KBM-7 (cell line): ENCODE data around the gene SRP68.

ENCODE experiments used
- DNase-seq: peaks from one replicate; pipeline ENCODE4 v3.0.0-alpha.2; 2015
- in situ Hi-C: fragments of 300-500 bp; cut with MboI; formaldehyde crosslinking; loops from 2 replicates; pipeline ENCODE4 v1.14.3; 2020; ENCODE audit warnings: low sequenced_read_pairs, low pct_unique_long_range_greater_than_20kb, mixed read lengths

Gene SRP68

DNA sequence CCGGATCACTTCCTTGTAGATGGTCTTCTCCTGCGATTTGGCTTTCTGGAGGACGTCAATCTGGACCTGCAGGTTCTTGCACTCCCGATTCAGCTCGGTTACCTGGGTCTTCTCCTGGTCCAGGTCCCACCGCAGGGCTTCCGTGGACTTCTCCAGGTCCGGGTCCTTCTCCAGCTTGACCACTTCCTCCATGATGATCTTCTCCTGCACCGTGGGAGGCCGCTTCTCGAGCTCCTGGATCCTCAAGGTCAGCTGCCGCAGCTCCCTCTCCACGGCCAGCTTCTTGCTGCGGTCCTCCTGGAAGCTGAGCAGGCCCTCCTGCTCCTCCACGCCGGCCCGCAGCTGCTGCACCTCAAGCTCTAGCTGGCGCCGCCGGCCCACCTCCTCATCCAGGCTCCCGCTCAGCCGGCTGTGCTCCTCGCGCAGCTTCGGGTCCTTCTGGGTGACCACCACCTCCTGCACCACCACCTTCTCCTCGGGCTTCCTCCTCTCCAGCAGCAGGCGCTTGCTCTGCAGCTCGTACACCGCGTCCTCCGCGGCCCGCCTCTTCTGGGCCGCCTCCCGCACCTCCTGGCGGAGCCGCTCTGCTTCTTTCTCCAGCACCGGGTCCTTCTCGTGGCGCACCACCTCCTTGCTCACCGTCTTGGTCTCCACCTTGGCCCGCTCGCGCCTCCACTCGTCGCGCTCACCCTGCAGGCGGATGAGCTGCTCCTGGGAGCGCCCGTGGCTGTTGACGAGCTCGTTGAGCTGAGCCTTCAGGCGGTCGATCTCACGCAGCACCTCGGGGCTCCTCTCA, 63.5 kb downstream of the SRP68 start:
- no peak for DNase-seq
- in situ Hi-C loops = loop anchor here (25.0 kb wide), 1 partner anchor 278 kb away; no protein-coding TSS in a partner anchor

DNA sequence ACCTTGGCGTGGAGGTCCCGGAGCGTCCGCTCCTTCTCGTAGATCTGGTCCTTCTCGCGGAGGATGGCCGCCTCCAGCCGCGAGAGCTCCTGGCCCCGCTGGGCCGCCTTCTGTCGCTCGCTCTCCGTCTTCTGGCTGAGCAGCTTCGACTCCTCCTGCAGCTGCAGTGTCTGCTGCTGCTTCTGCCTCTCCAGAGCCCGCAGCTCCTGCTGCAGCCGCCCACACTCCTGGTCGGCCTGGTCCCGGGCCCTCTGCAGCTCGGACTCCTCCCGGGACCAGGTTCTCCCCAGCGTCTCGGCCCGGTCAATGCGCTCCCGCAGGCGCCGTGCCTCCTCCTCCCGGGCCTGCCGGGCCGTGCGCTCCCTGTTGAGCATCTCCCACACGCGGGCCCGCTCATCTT, 64.1 kb downstream of the SRP68 start:
- no peak for DNase-seq
- in situ Hi-C loops = loop anchor here (25.0 kb wide), 1 partner anchor 279 kb away; no protein-coding TSS in a partner anchor

DNA sequence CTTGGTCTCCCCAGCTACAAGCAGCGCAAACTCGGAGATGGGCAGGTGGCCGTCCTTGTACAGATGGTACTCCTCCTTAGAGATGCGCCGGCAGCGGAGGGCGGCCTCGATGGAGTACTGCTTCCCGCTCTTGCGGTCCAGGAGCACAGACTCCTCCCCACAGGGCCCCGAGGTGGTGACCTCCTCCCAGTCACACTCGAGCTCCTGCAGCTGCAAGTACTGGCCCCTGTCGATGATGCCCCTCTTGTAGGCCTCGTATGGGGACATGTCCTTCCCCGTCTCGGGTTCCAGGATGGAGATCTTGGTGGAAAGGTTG, 64.5 kb downstream of the SRP68 start:
- in situ Hi-C loops = loop anchor here (25.0 kb wide), 1 partner anchor 279 kb away; no protein-coding TSS in a partner anchor
- DNase-seq = no peak

DNA sequence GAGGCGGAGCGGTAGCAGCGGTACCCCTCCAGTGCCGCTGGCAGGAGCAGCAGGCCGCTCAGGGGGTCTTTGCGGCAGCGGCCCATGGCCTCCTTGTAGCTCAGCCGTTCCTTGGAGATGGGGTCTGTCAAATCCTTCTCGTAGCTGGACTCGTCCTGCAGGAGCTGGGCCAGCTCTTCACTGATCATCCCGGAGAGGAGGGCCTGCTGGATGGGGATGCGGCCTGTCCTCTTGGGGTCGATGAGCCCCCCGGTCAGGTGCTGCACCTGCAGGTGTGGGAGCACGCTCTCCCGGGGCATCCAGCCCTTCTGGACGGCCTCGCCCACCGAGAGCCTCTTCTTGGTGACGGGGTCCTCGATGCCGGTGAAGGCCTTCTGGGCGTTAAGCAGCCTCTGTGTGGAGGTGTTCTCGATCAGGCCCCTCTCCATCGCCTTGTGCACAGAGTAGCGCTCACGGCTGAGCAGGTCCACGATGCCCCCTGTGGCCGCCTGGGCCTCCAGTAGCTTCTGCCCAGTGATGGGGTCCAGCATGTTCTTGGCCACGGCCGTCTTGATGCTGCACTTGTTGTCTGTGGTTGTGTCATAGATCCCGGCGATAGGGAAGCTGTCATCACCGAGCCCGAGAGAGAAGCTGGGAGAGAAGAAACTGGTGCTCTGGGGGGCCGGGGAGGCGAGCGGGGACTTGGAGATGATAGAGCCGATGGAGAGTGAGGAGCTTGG, 65.0 kb downstream of the SRP68 start:
- DNase-seq = no peak
- in situ Hi-C loops = loop anchor here (25.0 kb wide), 1 partner anchor 280 kb away; no protein-coding TSS in a partner anchor

DNA sequence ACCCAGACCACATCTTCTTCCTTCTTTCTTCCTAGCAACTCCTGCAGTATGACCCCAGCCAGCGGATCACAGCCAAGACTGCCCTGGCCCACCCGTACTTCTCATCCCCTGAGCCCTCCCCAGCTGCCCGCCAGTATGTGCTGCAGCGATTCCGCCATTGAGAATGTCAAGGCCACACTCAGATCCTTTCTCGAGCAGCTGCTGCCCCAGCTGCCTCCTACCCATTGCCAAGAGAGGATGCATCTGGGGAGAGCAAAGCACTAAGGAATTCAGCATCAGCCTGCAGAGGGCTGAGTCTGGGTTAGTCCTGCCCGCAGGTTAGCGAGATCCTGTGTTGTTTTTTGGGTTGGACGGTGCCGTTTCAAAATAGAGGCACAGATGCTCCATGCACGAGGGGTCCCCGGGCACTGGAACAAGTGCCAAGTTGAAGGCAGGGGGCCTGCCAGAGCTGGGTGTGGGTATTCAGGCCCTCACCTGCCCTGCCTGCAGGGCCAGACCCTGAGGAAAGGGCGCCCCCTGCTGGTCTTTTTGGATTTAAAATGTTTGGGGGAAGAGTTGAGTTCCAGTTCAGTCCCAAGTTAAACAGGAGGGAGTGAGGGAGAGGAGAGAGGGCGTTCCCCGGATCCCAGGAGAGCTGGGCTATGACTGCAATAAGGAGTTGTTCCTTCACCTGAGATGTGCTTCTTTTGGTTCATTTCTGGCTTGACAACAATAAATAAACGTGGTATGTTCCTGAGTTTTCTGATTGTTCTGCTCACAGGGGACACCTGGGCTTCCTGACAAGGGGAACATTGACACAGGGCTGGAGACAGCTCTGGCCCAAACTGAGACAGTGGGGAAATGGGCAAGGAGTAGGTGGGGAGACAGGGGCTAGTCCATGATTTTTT, 66.8 kb downstream of the SRP68 start:
- DNase-seq = peak; percentile 82
- in situ Hi-C loops = loop anchor here (25.0 kb wide), 1 partner anchor 282 kb away; no protein-coding TSS in a partner anchor

DNA sequence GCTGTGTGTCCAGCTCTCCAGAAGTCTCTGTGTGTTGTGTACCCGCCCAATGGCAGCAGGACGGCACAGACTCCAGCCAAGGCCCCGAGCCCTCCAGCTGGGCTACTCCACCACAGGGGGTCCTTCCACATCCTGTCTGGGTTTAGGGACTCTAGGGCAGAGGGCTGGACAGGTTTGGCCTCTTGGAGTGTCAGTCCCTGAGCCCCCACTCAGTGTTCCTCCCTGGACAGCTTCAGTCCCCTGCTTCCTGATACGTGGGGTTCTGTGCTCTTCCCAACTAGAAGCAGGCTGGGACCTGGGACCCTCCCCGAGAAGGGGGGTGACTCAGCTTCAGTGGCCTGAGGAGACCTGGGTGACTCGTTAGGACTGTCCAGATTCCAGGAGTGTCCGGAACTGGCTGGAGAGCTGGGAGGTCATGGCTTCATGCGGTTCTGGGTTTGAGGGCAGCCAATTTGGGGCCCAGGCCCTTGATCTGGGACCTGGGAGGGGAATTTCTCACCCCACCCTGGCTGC, 67.5 kb downstream of the SRP68 start:
- no peak for DNase-seq

DNA sequence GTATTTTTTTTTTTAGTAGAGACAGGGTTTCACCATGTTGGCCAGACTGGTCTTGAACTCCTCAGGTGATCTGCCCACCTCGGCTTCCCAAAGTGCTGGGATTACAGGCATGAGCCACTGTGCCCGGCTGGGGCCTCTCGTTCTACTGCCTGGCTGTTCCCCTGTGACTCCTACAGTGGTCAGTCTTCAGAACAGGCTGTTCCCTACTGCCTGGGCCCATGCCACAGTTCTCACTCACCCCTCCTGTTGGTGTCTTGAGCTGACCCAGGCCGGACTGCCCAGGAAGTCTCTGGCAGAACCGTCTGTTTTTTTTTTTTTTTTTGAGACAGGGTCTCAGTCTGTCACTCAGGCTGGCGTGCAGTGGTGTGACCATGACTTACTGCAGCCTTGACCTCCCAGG, 68.4 kb downstream of the SRP68 start:
- in situ Hi-C loops = loop anchor here (25.0 kb wide), 1 partner anchor 283 kb away; no protein-coding TSS in a partner anchor
- DNase-seq = no peak

More for the DNA sequence above, 67.5 kb downstream of the SRP68 start:
- in situ Hi-C loops = loop anchor here (25.0 kb wide), 1 partner anchor 282 kb away; no protein-coding TSS in a partner anchor

DNA sequence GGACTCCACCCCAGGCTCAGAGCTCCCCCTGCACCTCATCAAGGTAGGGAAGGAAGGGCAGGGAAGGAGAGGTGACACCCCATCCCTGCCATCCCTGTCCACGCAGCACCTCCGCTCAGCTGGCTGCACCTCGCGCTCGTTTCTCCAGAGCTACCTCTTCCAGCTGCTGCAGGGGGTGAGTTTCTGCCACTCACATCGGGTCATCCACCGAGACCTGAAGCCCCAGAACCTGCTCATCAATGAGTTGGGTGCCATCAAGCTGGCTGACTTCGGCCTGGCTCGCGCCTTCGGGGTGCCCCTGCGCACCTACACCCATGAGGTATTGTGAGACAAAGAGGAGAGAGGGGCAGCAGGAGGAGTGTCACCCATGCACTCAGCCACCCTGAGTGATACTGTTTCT, 70.2 kb downstream of the SRP68 start:
- in situ Hi-C loops = loop anchor here (25.0 kb wide), 1 partner anchor 285 kb away; no protein-coding TSS in a partner anchor
- no peak for DNase-seq

DNA sequence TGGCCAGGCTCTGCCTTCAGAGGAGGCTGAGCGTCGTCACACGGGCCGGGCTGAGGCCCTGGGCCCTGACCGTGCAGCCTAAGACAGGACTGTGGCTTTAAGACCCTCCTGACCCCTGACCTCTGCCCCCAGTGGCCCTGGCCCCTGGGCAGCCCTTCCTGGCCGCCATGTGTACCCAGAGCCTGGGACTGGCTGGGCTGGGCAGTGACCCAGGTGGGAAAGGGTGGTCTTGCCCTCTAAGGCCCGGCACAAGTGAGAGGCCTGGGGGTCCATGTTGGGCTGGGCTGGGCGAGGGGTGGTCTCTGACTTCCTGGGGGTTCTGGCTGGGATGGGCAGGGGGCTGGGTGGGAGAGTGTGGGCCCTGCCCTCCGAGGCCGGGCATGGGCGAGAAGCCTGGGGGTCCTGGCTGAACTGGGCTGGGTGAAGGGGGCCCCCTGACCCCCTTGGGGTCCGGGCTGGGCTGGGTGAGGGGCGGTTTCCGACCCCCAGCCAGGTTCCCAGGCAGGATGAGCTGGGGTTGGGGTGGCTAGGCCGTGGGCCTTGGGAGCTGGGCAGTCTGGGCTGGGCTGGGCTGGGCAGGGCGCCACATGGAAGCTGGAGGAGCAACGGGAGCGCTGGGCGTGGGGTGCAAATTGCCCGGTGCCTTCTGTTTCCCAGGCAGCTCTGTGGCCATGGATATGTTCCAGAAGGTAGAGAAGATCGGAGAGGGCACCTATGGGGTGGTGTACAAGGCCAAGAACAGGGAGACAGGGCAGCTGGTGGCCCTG, 71.4 kb downstream of the SRP68 start, which contains the start of gene CDK3:
Gene CDK3, plus strand, starts transcription at position 101 of the 767 bp plus-strand sequence. Its CDS starts 571 bp downstream, at position 672.
- in situ Hi-C loops = loop anchor here (25.0 kb wide), 1 partner anchor 286 kb away; no protein-coding TSS in a partner anchor
- no peak for DNase-seq

DNA sequence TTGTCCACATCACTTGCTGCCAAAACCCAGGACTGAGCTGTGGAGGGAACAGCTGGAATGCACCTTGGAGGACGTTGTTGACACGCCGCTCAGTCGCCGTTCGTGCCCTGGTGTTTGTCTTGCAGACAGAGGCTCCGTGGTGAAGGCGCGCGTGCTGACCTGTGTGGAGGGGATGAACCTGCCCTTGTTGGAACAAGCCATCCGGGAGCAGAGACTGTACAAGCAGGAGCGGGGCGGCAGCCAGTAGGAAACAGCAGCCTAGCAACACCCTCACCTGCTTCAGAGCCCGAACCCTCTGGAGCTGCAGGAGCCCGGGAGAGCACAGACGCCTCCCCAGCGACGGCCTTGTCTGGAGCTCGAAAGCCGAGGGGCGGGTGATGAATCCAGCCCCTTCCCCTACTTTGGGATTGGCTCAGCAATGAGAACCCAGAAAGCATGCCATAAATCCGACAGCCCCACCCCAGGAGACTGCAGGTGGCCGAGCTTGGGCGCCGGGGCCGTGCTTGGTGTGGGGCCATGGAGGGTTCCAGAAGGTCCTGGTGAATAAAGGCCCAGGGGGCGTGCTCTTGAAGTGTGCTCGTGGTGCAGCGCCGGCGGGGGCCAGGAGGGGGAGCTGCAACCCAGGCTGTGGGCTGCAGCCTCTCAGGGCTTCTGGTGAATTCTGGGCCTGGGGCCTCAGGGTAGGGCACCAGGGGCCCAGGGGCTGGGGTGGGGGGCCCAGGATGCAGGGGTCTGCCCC, 72.1 kb downstream of the SRP68 start:
- in situ Hi-C loops = loop anchor here (25.0 kb wide), 1 partner anchor 287 kb away; no protein-coding TSS in a partner anchor

DNA sequence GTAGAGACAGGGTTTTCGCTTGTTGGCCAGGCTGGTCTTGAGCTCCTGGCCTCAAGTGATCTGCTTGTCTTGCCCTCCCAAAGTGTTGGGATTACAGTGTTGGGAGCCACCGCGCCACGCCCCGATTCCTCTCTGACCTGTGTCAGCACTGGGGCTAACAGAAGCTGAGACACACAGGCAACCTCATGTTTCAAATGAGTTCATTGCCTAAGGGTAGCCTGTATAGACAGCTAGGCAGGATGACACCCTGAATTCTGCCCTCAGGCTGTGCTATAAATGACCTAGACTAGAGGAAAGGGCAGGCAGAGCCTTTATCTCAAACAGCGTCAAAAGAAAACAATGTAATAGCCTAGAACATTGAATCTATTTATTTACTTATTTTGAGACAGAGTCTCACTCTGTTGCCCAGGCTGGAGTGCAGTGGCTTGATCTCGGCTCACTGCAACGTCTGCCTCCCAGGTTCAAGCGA, 74.0 kb downstream of the SRP68 start:
- DNase-seq = no peak
- in situ Hi-C loops = no loop called here

More for the DNA sequence above, 72.1 kb downstream of the SRP68 start:
- peak; percentile 69 for DNase-seq

DNA sequence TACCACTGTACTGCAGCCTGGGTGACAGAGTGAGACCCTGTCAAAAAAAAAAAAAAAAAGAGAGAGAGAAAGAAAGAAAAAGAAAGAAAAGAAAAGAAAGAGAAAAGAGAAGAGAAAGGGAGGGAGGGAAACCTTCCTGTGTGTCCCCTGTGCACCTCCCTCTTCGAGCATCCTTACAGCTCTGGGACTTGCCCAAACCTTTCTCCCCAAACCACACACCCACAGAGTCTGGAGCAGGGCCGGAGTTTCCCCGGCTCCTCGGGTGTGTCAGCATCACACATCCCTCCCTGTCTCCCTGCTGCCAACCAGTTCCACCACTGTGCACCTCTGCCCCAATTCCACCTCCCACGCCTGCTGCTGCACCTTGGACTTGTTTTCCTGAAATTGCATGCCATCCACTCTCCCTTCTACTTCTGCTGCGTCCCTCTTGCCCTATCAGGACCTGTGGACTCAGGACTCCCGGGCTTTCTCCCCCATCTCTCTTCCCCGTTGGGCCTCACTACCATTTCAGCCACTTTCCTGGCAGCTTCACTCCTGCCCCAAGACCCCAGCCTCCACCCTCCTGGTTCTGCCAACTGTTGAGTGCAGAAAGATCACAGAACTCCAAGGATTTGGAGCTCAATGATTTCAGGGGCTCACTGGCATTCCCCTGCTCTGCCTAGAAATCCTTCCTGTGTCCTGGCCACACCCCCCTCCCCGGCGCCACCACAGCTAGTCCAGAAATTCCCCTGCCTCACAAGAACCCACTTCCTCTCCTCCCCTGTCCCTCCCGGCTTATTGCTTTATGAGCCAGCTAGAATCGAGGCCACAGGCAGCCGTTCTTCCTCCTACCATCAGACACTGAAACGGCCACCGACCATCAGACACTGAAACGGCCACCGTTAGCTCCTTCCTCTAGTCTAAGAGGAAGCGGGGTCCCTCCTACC, 75.4 kb downstream of the SRP68 start:
- in situ Hi-C loops = no loop called here
- DNase-seq = peak; percentile 91

DNA sequence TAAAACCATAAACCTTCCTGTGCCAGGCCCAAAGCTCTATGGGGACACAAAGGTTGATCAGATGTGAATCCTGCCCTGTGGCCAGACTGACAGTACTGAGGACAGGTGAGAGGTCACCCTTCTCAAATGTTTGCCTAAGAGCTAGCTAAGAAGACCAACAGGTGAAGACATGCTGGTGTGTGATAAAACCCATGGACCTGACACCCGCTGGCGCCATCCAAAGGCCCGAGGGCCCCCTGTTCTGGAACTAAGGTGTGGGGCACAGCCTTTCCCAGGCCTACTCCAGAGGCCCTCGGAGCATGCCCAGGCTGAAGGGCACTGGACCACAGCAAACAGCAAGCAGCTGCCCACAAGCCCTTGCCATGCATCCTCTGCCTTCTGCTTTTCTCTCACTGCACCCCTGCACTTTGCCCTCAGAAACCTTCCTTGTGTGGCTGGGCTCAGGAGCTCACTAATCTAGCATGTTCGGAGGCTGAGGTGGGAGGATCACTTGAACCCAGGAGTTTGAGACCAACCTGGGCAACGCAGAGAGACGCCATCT, 76.9 kb downstream of the SRP68 start:
- in situ Hi-C loops = no loop called here
- DNase-seq = no peak

DNA sequence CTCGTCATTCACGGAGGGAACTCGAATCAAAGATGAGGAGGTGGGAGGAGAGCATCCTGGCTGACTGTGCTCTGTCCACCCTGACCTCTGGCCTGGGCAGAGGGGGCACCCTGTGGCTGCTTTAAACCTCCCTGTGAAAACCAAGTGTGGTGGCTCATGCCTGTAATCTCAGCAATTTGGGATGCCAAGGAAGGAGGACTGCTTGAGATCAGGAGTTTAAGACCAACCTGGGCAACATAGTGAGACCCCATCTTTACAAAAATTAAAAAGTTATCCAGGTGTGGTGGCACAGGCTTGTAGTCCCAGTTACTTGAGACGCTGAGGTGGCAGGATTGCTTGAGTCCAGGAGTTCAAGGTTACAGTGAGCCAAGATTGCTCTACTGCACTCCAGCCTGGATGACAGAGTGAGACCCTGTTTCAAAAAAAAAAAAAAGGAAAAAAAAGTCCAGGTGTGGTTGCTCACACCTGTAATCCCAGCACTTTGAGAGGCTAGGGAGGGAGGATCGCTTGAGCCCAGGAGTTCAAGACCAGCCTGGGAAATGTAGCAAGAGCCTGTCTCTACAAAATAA, 77.4 kb downstream of the SRP68 start:
- no peak for DNase-seq
- in situ Hi-C loops = no loop called here

DNA sequence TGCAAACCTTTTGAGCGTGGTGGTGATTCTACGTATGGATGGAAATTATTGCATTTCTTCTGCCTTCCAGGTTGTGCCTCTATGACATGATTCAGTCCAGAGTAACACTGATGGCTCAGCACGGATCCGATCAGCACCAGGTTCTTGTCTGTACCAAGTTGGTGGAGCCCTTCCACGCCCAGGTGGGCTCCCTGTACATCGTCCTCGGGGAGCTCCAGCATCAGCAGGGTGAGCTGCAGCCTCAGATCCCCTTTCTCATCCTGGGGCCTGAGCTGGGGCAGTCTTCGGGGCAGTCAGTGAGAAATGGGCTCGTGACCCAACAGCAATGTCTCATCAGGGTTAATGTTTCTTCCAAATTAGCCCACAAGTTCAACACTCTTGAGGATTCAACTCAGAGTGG, 80.9 kb downstream of the SRP68 start:
- in situ Hi-C loops = no loop called here
- DNase-seq = no peak
